ENCODE data around the gene DDAH2.

DDAH2 gene

DNA sequence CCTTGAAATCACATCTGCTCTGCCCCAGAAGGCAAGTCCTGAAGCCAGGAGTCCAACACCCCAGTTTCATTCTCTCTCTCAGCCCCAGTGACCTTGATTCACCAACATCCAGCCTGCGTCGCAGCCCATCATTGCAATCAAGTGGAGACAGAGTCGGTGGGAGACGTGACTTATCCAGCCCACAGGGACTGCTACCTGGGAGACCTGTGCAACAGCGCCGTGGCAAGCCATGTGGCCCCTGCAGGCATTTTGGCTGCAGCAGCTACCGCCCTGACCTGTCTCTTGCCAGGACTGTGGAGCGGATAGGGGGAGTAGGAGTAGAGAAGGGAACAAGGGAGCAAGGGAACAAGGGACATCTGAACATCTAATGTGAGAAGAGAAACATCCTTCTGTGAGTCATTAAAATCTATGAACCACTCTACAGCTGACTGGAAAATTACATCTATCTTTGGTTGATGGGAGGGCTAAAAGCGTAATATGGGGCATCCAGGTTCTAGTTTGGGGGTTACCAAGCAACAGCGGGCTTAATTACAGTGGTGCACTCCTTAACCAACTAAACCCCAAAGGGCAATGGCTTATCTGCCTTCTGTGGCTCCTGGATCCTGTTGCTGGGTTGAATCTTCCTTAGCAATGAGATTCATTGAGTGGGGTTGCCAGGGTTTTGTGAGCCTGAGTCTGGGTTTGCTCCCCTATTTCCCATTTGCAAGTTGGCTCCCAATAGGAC is 11.4 kb downstream of the DDAH2 start:
- CTCF ChIA-PET = no interaction called here
- POLR2A ChIA-PET = interaction anchor here (0.6 kb wide), 1 partner anchor 118 kb away, joined by 10 read pairs; no protein-coding TSS in a partner anchor
- TF ChIP-seq, protein P1, sequence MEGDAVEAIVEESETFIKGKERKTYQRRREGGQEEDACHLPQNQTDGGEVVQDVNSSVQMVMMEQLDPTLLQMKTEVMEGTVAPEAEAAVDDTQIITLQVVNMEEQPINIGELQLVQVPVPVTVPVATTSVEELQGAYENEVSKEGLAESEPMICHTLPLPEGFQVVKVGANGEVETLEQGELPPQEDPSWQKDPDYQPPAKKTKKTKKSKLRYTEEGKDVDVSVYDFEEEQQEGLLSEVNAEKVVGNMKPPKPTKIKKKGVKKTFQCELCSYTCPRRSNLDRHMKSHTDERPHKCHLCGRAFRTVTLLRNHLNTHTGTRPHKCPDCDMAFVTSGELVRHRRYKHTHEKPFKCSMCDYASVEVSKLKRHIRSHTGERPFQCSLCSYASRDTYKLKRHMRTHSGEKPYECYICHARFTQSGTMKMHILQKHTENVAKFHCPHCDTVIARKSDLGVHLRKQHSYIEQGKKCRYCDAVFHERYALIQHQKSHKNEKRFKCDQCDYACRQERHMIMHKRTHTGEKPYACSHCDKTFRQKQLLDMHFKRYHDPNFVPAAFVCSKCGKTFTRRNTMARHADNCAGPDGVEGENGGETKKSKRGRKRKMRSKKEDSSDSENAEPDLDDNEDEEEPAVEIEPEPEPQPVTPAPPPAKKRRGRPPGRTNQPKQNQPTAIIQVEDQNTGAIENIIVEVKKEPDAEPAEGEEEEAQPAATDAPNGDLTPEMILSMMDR (IDR thresholded peaks at IDR 0.05; ENCODE audit: control extremely low read depth, extremely low read depth, low read depth, missing control alignments) = no peak
- no peak for DNase-seq (ENCODE audit: extremely low spot score)

GRCh38 chr6:31715022-31715958 is 13.8 kb downstream of the DDAH2 start, which contains the start of gene LY6G6D:
Gene LY6G6D, plus strand, starts transcription at chr6:31715348. Its CDS starts 8 bp downstream, at chr6:31715356.
- POLR2A ChIA-PET = no interaction called here
- CTCF ChIA-PET = interaction anchor here (0.9 to 3.1 kb wide), 7 partner anchors 8 to 237 kb away, joined by 3 to 21 read pairs (median 3); partner anchors contain the start of genes ABHD16A, ATP6V1G2, DDAH2 and MPIG6B
- TF ChIP-seq, protein P1 (IDR thresholded peaks at IDR 0.05; ENCODE audit: control extremely low read depth, extremely low read depth, low read depth, missing control alignments) = no peak
- no peak for DNase-seq (ENCODE audit: extremely low spot score)

GRCh38 chr6:31713991-31714684 is 15.0 kb downstream of the DDAH2 start:
- DNase-seq (ENCODE audit: extremely low spot score) = no peak
- ChIA-PET POLR2A (no interaction called here), CTCF (interaction anchor here (0.9 to 3.1 kb wide), 6 partner anchors 10 to 238 kb away, joined by 3 to 21 read pairs (median 6); partner anchors contain the start of genes ABHD16A, DDAH2 and MPIG6B)
- TF ChIP-seq, protein P1 (IDR thresholded peaks at IDR 0.05; ENCODE audit: control extremely low read depth, extremely low read depth, low read depth, missing control alignments) = no peak

DNA sequence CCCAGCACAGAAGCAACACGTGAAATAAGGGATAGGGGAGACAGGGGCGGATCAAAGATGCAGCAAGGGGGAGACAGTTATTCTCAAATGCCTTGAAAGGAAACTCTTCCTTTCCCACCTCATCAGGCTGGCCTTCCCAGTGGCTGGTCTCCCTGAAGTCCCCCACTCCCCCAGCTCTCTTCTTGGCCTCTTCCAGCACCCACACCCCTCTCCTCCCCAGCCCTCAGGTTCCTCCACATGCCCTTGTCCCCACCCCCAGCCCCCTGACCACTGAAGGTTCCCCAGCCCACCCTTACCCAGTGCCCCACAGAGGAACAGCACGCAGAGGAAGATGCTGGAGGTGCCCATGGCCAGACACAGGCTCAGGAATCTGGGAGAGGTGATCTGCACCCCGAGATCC is 15.6 kb downstream of the DDAH2 start:
- DNase-seq (ENCODE audit: extremely low spot score) = no peak
- TF ChIP-seq, protein P1 (IDR thresholded peaks at IDR 0.05; ENCODE audit: control extremely low read depth, extremely low read depth, low read depth, missing control alignments) = no peak
- CTCF ChIA-PET = interaction anchor here (1.0 to 3.1 kb wide), 5 partner anchors 10 to 25 kb away, joined by 4 to 21 read pairs (median 7); partner anchors contain the start of genes ABHD16A, DDAH2 and MPIG6B
- POLR2A ChIA-PET = no interaction called here

DNA sequence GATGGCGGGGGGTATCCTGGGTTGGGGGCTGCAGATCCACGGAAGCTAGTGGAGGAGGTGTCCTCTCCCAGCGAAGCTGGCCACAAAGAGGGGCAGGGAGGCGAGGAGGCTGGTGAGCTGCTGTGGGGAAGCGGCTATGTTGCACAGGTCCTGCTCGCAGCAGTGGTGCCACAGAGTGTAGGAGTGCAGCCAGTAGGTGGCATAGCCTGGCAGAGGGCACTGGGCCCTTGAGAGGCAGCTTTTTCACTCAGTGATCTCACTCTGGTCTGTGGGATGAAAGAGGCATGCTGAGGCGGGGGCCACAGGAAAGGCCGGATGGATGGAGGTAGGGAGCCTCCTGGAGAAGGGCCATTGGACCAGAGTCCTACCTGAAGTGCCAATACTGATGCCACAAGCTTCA is 16.8 kb downstream of the DDAH2 start:
- DNase-seq (ENCODE audit: extremely low spot score) = no peak

More for the DNA sequence above, 16.8 kb downstream of the DDAH2 start:
- TF ChIP-seq, protein P1 (IDR thresholded peaks at IDR 0.05; ENCODE audit: control extremely low read depth, extremely low read depth, low read depth, missing control alignments) = no peak
- ChIA-PET POLR2A (interaction anchor here (0.8 kb wide), 1 partner anchor 13 kb away, joined by 5 read pairs; no protein-coding TSS in a partner anchor), CTCF (interaction anchor here (1.5 to 4.3 kb wide), 3 partner anchors 13 to 57 kb away, joined by 5 to 14 read pairs (median 5); partner anchors contain the start of gene DDAH2)
